Measurements from ENCODE around the gene ZMYND10.
A peak's percentile ranks its signal among the peaks of the same experiment; 100 is the strongest.

ZMYND10 gene

GRCh38 chr3:50369012-50369670 is 23.6 kb upstream of the ZMYND10 start:
- DNase-seq = no peak

- DNase-seq = no peak
Measured at GRCh38 chr3:50365842-50366220, 20.3 kb upstream of the ZMYND10 start.

GRCh38 chr3:50365080-50365841 is 19.7 kb upstream of the ZMYND10 start:
- DNase-seq = no peak

GRCh38 chr3:50364573-50365079 is 19.1 kb upstream of the ZMYND10 start:
- no peak for DNase-seq

GRCh38 chr3:50359760-50360110 is 14.2 kb upstream of the ZMYND10 start:
- no peak for DNase-seq

- peak; percentile 100 for DNase-seq
Measured at GRCh38 chr3:50358911-50359759, 13.6 kb upstream of the ZMYND10 start, which contains the start of gene TMEM115. Gene TMEM115 (minus strand): TSS chr3:50359521. CDS start chr3:50359063, 458 bp downstream.

- no peak for DNase-seq
Measured at GRCh38 chr3:50358355-50358910, 12.9 kb upstream of the ZMYND10 start.

GRCh38 chr3:50357481-50357880 is 11.9 kb upstream of the ZMYND10 start:
- DNase-seq = peak; percentile 24 to 33

- DNase-seq = peak; percentile 24 to 34
Measured at GRCh38 chr3:50356553-50356952, 11.0 kb upstream of the ZMYND10 start.

- DNase-seq = no peak
Measured at GRCh38 chr3:50355829-50356552, 10.5 kb upstream of the ZMYND10 start.

GRCh38 chr3:50354850-50355249 is 9.3 kb upstream of the ZMYND10 start:
- DNase-seq = no peak

GRCh38 chr3:50354186-50354764 is 8.7 kb upstream of the ZMYND10 start:
- no peak for DNase-seq

GRCh38 chr3:50353245-50354004 is 7.9 kb upstream of the ZMYND10 start:
- DNase-seq = no peak

GRCh38 chr3:50352781-50353180 is 7.2 kb upstream of the ZMYND10 start:
- DNase-seq = peak; percentile 59 to 65

- no peak for DNase-seq
Measured at GRCh38 chr3:50351323-50351697, 5.8 kb upstream of the ZMYND10 start.

GRCh38 chr3:50350527-50351322 is 5.2 kb upstream of the ZMYND10 start, which contains the start of the genes CYB561D2 and NPRL2:
Gene CYB561D2 (plus strand): TSS chr3:50350862. CDS start chr3:50351434, 572 bp downstream.
Gene NPRL2 (minus strand): TSS chr3:50350775. CDS start chr3:50350652, 123 bp downstream.
- DNase-seq = peak; percentile 96 to 98

- DNase-seq = no peak
Measured at GRCh38 chr3:50350213-50350526, 4.6 kb upstream of the ZMYND10 start.

- peak; percentile 70 to 86 for DNase-seq
Measured at GRCh38 chr3:50347187-50347813, 1.8 kb upstream of the ZMYND10 start.

- no peak for DNase-seq
Measured at GRCh38 chr3:50345008-50345407, 524 bp downstream of the ZMYND10 start.

Data from AML-193 (cell line).